OCI-LY7 (cell line): ENCODE results near the gene SPRY4.
"Not testable (repeated sequence)": the region's sequence is repeated elsewhere in the genome, so short reads cannot be mapped to it uniquely, and the experiment has no call there.

Experiments
- CTCF ChIP-seq: fragments of 200-600 bp; sonication (generic); conservative IDR thresholded peaks from 2 replicates; pipeline ENCODE4 v1.5.1; 2014; ENCODE audit warnings: mild to moderate bottlenecking, antibody characterized with exemption, low read length, moderate library complexity, mixed read lengths
- EZH2phosphoT487 ChIP-seq: fragments of 200-600 bp; sonication (generic); IDR thresholded peaks from 2 replicates; pipeline ENCODE4 v1.6.1; 2018; ENCODE audit warnings: low read depth, borderline replicate concordance, mild to moderate bottlenecking, mixed run types, antibody characterized with exemption, low read length, moderate library complexity, mixed read lengths

GRCh38 chr5:142264084-142264483, 60.7 kb downstream of the SPRY4 start:
- not testable (repeated sequence) for TF ChIP-seq CTCF, EZH2phosphoT487
